GM18505 (cell line): ENCODE results near the gene CCDC177.

Experiments used
- ATAC-seq: cut with Tn5 transposase; IDR thresholded peaks from one replicate; pipeline ENCODE4 v1.9.1; 2021; ENCODE audit not compliant: unreplicated experiment
- POLR2A ChIP-seq: IDR thresholded peaks from 4 replicates; pipeline ENCODE4 v1.6.1; 2011; ENCODE audit warnings: borderline replicate concordance; ENCODE audit not compliant: insufficient read depth, insufficient read length; ENCODE audit errors: extremely low read depth

CCDC177 gene

DNA sequence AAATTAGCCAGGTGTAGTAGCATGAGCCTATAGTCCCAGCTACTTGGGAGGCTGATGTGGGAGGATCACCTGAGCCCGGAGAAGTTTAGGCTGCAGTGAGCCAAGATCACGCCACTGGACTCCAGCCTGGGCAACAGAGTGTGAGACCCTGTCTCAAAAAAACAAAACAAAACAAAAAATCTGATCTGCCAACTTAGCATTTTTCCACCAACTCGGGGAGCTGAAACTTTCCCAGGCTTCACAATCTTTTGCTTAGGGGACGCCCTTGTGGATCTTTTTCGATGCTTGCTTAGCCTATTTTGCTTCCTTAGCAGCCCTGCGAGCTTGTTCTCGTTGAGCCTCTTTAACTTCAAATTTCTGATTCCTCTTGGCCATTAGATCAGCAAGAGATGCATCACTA, 13.8 kb downstream of the CCDC177 start:
- no peak for ATAC-seq
- no peak for TF ChIP-seq POLR2A

DNA sequence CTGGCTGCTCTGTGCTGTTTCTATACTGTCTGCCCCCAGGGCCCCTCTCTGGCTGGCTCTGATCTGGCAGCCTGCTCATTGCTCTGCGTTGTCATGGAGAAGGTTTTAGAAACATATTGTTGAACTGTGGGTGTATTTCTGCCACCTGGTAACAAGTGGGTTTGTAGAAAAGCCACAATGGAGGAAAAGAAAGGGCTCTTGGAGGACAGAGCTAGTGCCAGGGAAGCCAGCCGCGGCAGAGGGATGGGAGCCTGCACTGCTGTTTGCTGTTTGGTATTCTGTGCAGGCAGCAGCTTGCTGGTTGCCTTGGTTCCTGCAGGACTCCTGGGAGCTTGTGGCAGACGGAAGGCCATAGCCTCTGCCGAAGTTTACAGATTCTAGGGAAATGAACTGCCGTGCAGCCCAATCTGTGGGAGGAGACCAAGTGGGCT, 15.1 kb downstream of the CCDC177 start:
- no peak for TF ChIP-seq POLR2A
- no peak for ATAC-seq

DNA sequence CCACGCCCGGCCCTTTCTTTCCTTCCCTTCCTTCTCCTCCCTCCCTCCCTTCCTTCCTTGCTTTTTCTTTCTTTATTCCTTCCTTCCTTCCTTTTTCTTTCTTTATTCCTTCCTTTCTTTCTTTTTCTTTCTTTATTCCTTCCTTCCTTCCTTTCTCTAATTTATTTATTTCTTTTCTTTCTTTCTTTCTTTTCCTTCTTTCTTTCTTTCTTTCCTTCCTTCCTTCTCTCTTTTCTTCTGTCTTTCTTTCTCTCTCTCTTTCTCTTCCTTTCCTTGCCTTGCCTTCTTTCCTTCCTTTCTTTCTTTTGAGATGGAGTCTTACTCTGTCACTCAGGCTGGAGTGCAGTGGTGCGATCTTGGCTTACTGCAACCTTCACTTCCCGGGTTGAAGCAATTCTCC, 15.9 kb downstream of the CCDC177 start:
- no peak for ATAC-seq
- no peak for TF ChIP-seq POLR2A

DNA sequence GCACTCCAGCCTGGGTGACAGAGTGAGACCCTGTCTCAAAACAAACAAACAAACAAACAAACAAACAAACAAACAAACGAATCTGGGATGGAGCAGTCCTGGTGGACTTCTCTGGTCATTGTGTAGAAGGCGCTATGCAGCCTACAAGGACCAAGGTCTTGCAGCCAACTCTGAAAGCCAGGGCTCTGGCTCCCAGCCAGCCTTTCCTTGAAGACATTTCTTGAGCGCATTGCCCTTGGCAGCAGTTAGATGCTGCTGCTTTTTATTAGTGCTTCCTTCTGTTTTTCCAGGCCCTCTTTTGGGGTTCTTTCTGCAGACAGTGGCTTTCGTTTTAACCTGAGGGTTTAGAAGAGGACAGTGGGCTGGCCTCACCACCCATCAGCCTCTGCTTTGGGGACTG, 20.2 kb downstream of the CCDC177 start:
- no peak for ATAC-seq
- TF ChIP-seq POLR2A = no peak

GRCh38 chr14:69553252-69553651, 21.4 kb downstream of the CCDC177 start:
- ATAC-seq = no peak
- TF ChIP-seq POLR2A = no peak

GRCh38 chr14:69551511-69551910, 23.2 kb downstream of the CCDC177 start:
- no peak for TF ChIP-seq POLR2A
- ATAC-seq = no peak

- no peak for TF ChIP-seq POLR2A
- no peak for ATAC-seq
Observed at GRCh38 chr14:69548566-69548965, 26.1 kb downstream of the CCDC177 start.

- ATAC-seq = no peak
- TF ChIP-seq POLR2A = no peak
Observed at GRCh38 chr14:69547701-69548348, 26.8 kb downstream of the CCDC177 start.

- ATAC-seq = no peak
- no peak for TF ChIP-seq POLR2A
Observed at GRCh38 chr14:69543341-69544115, 31.1 kb downstream of the CCDC177 start.

- TF ChIP-seq POLR2A = no peak
- ATAC-seq = no peak
Observed at GRCh38 chr14:69542311-69542710, 32.4 kb downstream of the CCDC177 start.

- ATAC-seq = no peak
- no peak for TF ChIP-seq POLR2A
Observed at GRCh38 chr14:69540654-69541335, 33.9 kb downstream of the CCDC177 start.

DNA sequence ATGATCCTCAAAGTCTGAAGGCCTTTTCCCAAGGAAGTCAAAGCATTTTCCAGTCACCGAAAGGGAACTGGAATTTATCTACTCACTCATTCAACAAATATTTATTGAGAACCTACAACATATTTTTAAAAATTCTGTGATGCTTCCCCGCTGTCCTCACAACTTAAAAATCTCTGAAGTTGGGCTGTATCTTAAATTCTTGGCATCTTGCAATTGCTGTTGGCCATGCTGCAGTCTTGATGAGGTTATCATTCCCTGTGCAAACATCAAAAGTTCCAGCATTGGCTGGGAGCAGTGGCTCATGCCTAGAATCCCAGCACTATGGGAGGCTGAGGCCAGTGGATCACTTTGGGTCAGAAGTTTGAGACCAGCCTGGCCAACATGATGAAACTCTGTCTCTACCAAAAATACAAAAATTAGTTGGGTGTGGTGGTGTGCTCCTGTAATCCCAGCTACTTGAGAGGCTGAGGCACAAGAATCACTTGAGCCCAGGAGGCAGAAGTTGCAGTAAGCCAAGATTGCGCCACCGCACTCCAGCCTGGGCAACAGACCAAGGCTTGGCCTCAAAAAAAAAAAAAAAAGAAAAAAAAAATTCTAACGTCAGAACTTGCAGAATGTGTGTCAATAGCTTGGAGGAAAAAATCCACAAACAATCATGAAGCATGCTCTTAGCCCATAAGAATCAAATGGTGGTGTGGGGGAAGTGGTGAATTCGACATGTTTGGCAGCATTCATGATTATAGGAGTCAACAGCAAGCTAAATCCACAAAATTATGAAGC, 34.9 kb downstream of the CCDC177 start:
- no peak for TF ChIP-seq POLR2A
- no peak for ATAC-seq

DNA sequence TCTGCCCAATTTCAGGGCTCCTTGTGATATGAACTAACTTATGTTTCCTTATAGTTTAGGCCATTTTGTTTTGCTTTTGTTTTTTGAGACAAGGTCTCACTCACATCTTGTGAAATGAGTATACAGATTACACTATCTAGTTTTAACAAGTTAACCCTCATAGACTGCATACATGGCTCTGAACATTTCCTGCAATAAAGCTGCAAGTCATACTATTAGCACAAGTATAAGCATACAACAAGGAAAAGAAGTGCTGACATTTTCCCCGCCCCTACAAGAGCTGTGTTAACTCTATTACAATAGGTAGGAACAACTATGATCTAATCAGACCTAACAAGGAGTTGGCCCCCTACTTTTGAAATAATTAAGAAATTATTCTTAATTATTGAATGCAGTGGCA, 35.9 kb downstream of the CCDC177 start:
- no peak for ATAC-seq
- no peak for TF ChIP-seq POLR2A
